ENCODE measurements around the gene TRAF3. TPM values are rescaled to one million over a fixed set of nuclear protein-coding genes. Genes with fewer than 3 reads are reported as not detected.
A peak's percentile ranks its signal among the peaks of the same experiment; 100 is the strongest.

Gene TRAF3
- total and polyA plus RNA-seq, 2 donors = 8.8 to 12.4 TPM

- peak overlapping the region; percentile 93 for H3K4me3 ChIP-seq (ENCODE audit: low read depth, low read length)
- WGBS = 2% methylated on average over 98 of the region's 98 CpGs
- H3K27ac ChIP-seq (ENCODE audit: low read depth) = peak overlapping the region; percentile 48
- no peaks in the 10 kb centered on the region for H3K36me3 ChIP-seq (ENCODE audit: insufficient read depth)
- no peak for DNase-seq (ENCODE audit: extremely low spot score)
- no peaks in the 10 kb centered on the region for H3K4me1 ChIP-seq (ENCODE audit: insufficient read depth)
These were observed 575 bp downstream of the TRAF3 start for GRCh38 chr14:102777711-102778337.

- DNase-seq (ENCODE audit: extremely low spot score) = no peak
- no peaks in the 10 kb centered on the region for H3K36me3 ChIP-seq (ENCODE audit: insufficient read depth)
- WGBS = 5% methylated on average over 29 of the region's 29 CpGs
- H3K4me3 ChIP-seq (ENCODE audit: low read depth, low read length) = peak overlapping the region; percentile 93
- H3K27ac ChIP-seq (ENCODE audit: low read depth) = no peak overlapping the region
- H3K4me1 ChIP-seq (ENCODE audit: insufficient read depth) = no peaks in the 10 kb centered on the region
These were observed 1.3 kb downstream of the TRAF3 start for GRCh38 chr14:102778338-102779083.

- H3K36me3 ChIP-seq (ENCODE audit: insufficient read depth) = no peaks in the 10 kb centered on the region
- H3K4me1 ChIP-seq (ENCODE audit: insufficient read depth) = no peaks in the 10 kb centered on the region
- no peak for DNase-seq (ENCODE audit: extremely low spot score)
- H3K27ac ChIP-seq (ENCODE audit: low read depth) = no peak overlapping the region
- H3K4me3 ChIP-seq (ENCODE audit: low read depth, low read length) = no peak overlapping the region
- WGBS = 43% methylated on average over 4 of the region's 4 CpGs
These were observed 1.8 kb downstream of the TRAF3 start for GRCh38 chr14:102779084-102779462.

GRCh38 chr14:102779574-102780315 lies 2.5 kb downstream of the TRAF3 start:
- Histone ChIP-seq H3K4me3 (ENCODE audit: low read depth, low read length) (no peak overlapping the region), H3K36me3 (ENCODE audit: insufficient read depth) (no peaks in the 10 kb centered on the region), H3K4me1 (ENCODE audit: insufficient read depth) (no peaks in the 10 kb centered on the region), H3K27ac (ENCODE audit: low read depth) (no peak overlapping the region)
- 87% methylated on average over 13 of the region's 13 CpGs for WGBS
- no peak for DNase-seq (ENCODE audit: extremely low spot score)

- Histone ChIP-seq H3K36me3 (ENCODE audit: insufficient read depth) (no peaks in the 10 kb centered on the region), H3K4me3 (ENCODE audit: low read depth, low read length) (no peak overlapping the region), H3K4me1 (ENCODE audit: insufficient read depth) (no peaks in the 10 kb centered on the region), H3K27ac (ENCODE audit: low read depth) (no peak overlapping the region)
- 97% methylated on average over 4 of the region's 4 CpGs for WGBS
- DNase-seq (ENCODE audit: extremely low spot score) = no peak
These were observed 3.8 kb downstream of the TRAF3 start for GRCh38 chr14:102781063-102781462.

- WGBS = 92% methylated on average over 7 of the region's 7 CpGs
- no peaks in the 10 kb centered on the region for H3K36me3 ChIP-seq (ENCODE audit: insufficient read depth)
- no peak overlapping the region for H3K27ac ChIP-seq (ENCODE audit: low read depth)
These were observed 5.7 kb downstream of the TRAF3 start for GRCh38 chr14:102782974-102783373.

GRCh38 chr14:102784892-102785594 lies 7.8 kb downstream of the TRAF3 start:
- 84% methylated on average over 7 of the region's 7 CpGs for WGBS
- no peaks in the 10 kb centered on the region for H3K4me1 ChIP-seq (ENCODE audit: insufficient read depth)

More at GRCh38 chr14:102782974-102783373, 5.7 kb downstream of the TRAF3 start:
- Histone ChIP-seq H3K4me3 (ENCODE audit: low read depth, low read length) (no peak overlapping the region), H3K4me1 (ENCODE audit: insufficient read depth) (no peaks in the 10 kb centered on the region)
- no peak for DNase-seq (ENCODE audit: extremely low spot score)

GRCh38 chr14:102785595-102785963 lies 8.3 kb downstream of the TRAF3 start:
- Histone ChIP-seq H3K36me3 (ENCODE audit: insufficient read depth) (no peaks in the 10 kb centered on the region), H3K27ac (ENCODE audit: low read depth) (no peak overlapping the region)
- WGBS = 90% methylated on average over 3 of the region's 3 CpGs

More at GRCh38 chr14:102784892-102785594, 7.8 kb downstream of the TRAF3 start:
- H3K27ac ChIP-seq (ENCODE audit: low read depth) = no peak overlapping the region
- no peaks in the 10 kb centered on the region for H3K36me3 ChIP-seq (ENCODE audit: insufficient read depth)
- H3K4me3 ChIP-seq (ENCODE audit: low read depth, low read length) = no peak overlapping the region
- DNase-seq (ENCODE audit: extremely low spot score) = no peak

GRCh38 chr14:102786768-102787167 lies 9.5 kb downstream of the TRAF3 start:
- no peak for DNase-seq (ENCODE audit: extremely low spot score)
- WGBS = 89% methylated on average over 4 of the region's 4 CpGs
- Histone ChIP-seq H3K27ac (ENCODE audit: low read depth) (no peak overlapping the region), H3K4me1 (ENCODE audit: insufficient read depth) (no peaks in the 10 kb centered on the region), H3K36me3 (ENCODE audit: insufficient read depth) (no peaks in the 10 kb centered on the region), H3K4me3 (ENCODE audit: low read depth, low read length) (no peak overlapping the region)

More at GRCh38 chr14:102785595-102785963, 8.3 kb downstream of the TRAF3 start:
- DNase-seq (ENCODE audit: extremely low spot score) = no peak
- Histone ChIP-seq H3K4me3 (ENCODE audit: low read depth, low read length) (no peak overlapping the region), H3K4me1 (ENCODE audit: insufficient read depth) (no peaks in the 10 kb centered on the region)

GRCh38 chr14:102789349-102789748 lies 12.1 kb downstream of the TRAF3 start:
- H3K36me3 ChIP-seq (ENCODE audit: insufficient read depth) = no peaks in the 10 kb centered on the region
- 92% methylated on average over 5 of the region's 5 CpGs for WGBS
- no peak overlapping the region for H3K27ac ChIP-seq (ENCODE audit: low read depth)
- no peak overlapping the region for H3K4me3 ChIP-seq (ENCODE audit: low read depth, low read length)
- DNase-seq (ENCODE audit: extremely low spot score) = no peak
- H3K4me1 ChIP-seq (ENCODE audit: insufficient read depth) = no peaks in the 10 kb centered on the region

GRCh38 chr14:102793531-102794328 lies 16.5 kb downstream of the TRAF3 start:
- WGBS = 96% methylated on average over 3 of the region's 3 CpGs

GRCh38 chr14:102795060-102795925 lies 18.0 kb downstream of the TRAF3 start:
- peak overlapping the region; percentile 51 for H3K27ac ChIP-seq (ENCODE audit: low read depth)
- WGBS = 57% methylated on average over 2 of the region's 2 CpGs
- H3K4me1 ChIP-seq (ENCODE audit: insufficient read depth) = no peaks in the 10 kb centered on the region
- peak; percentile 61 for DNase-seq (ENCODE audit: extremely low spot score)
- no peak overlapping the region for H3K4me3 ChIP-seq (ENCODE audit: low read depth, low read length)
- no peaks in the 10 kb centered on the region for H3K36me3 ChIP-seq (ENCODE audit: insufficient read depth)

More at GRCh38 chr14:102793531-102794328, 16.5 kb downstream of the TRAF3 start:
- H3K36me3 ChIP-seq (ENCODE audit: insufficient read depth) = no peaks in the 10 kb centered on the region
- no peaks in the 10 kb centered on the region for H3K4me1 ChIP-seq (ENCODE audit: insufficient read depth)
- H3K4me3 ChIP-seq (ENCODE audit: low read depth, low read length) = no peak overlapping the region
- no peak for DNase-seq (ENCODE audit: extremely low spot score)
- H3K27ac ChIP-seq (ENCODE audit: low read depth) = no peak overlapping the region

All from urinary bladder (tissue), 4 donors.